PFSK-1 (cell line): ENCODE results near the gene UBE2QL1.

ENCODE experiments used
- FOXP2 ChIP-seq: optimal IDR thresholded peaks from 2 replicates; pipeline ENCODE3; 2011; ENCODE audit warnings: borderline replicate concordance, control low read depth, inconsistent platforms; ENCODE audit not compliant: insufficient read depth; ENCODE audit errors: extremely low read length, extremely low read depth
- POLR2AphosphoS5 ChIP-seq: IDR thresholded peaks from 2 replicates; pipeline ENCODE4 v1.6.1; 2012; ENCODE audit warnings: low read depth, mild to moderate bottlenecking, control low read depth, low read length, moderate library complexity
- REST ChIP-seq, 2 experiments: IDR thresholded peaks; 2 replicates each; pipeline versions ENCODE4 v1.6.1 to v1.8.0; 2011 to 2012; ENCODE audit warnings: low read depth in 2 of 2, low read length in 2 of 2, control low read depth in 1 of 2, inconsistent platforms in 1 of 2, mild to moderate bottlenecking in 1 of 2, moderate library complexity in 1 of 2; ENCODE audit not compliant: insufficient read depth in 1 of 2
- SIN3A ChIP-seq: IDR thresholded peaks from 2 replicates; pipeline ENCODE4 v1.6.1; 2012; ENCODE audit warnings: mild to moderate bottlenecking, low read length, moderate library complexity, borderline replicate concordance; ENCODE audit not compliant: insufficient read depth
- TAF1 ChIP-seq: IDR thresholded peaks from 2 replicates; pipeline ENCODE4 v1.6.1; 2012; ENCODE audit warnings: low read length, control low read depth, borderline replicate concordance; ENCODE audit not compliant: insufficient read depth

Gene UBE2QL1

GRCh38 chr5:6404129-6404528, 44.5 kb upstream of the UBE2QL1 start:
- TF ChIP-seq POLR2AphosphoS5, result no peak
- no peak for TF ChIP-seq FOXP2
- no peak for TF ChIP-seq SIN3A
- no peak for TF ChIP-seq REST (IDR thresholded peaks at IDR 0.05; ENCODE audit: insufficient read depth in 1 of 2, low read depth in 2 of 2, low read length in 2 of 2)
- no peak for TF ChIP-seq TAF1

- TF ChIP-seq TAF1, result no peak
- no peak for TF ChIP-seq FOXP2
- TF ChIP-seq SIN3A, result no peak
- TF ChIP-seq REST (IDR thresholded peaks at IDR 0.05; ENCODE audit: insufficient read depth in 1 of 2, low read depth in 2 of 2, low read length in 2 of 2), result no peak
- no peak for TF ChIP-seq POLR2AphosphoS5
Observed at GRCh38 chr5:6405591-6405990, 43.1 kb upstream of the UBE2QL1 start.

GRCh38 chr5:6407558-6408259, 41.0 kb upstream of the UBE2QL1 start:
- no peak for TF ChIP-seq POLR2AphosphoS5
- no peak for TF ChIP-seq FOXP2
- TF ChIP-seq REST (IDR thresholded peaks at IDR 0.05; ENCODE audit: insufficient read depth in 1 of 2, low read depth in 2 of 2, low read length in 2 of 2), result no peak
- no peak for TF ChIP-seq TAF1
- TF ChIP-seq SIN3A, result no peak

GRCh38 chr5:6408260-6408596, 40.4 kb upstream of the UBE2QL1 start:
- TF ChIP-seq SIN3A (no peak), REST (IDR thresholded peaks at IDR 0.05; ENCODE audit: insufficient read depth in 1 of 2, low read depth in 2 of 2, low read length in 2 of 2) (no peak), FOXP2 (no peak), POLR2AphosphoS5 (no peak), TAF1 (no peak)
